Measurements from ENCODE around the gene ZNF8.

DNA sequence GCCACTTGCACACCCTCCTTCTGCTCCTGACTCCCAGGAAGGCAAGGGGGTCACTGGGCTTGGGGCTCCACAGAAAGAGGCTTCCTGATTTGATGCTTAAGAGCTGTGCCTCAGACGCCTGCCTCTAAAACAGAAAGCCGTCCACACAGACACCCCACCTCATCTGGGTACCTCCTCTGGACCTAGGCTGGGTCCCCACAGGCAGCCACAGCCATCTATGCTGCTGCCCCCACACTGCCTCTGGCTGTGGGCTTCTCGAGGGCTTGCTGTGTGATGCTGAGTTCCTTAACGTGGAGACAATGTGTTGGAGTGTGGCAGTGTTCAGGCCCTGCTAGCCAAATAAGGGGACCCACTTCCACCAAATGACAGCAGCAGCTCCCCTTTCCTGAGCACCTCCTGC, 39.5 kb downstream of the ZNF8 start:
- TF ChIP-seq, protein P1, sequence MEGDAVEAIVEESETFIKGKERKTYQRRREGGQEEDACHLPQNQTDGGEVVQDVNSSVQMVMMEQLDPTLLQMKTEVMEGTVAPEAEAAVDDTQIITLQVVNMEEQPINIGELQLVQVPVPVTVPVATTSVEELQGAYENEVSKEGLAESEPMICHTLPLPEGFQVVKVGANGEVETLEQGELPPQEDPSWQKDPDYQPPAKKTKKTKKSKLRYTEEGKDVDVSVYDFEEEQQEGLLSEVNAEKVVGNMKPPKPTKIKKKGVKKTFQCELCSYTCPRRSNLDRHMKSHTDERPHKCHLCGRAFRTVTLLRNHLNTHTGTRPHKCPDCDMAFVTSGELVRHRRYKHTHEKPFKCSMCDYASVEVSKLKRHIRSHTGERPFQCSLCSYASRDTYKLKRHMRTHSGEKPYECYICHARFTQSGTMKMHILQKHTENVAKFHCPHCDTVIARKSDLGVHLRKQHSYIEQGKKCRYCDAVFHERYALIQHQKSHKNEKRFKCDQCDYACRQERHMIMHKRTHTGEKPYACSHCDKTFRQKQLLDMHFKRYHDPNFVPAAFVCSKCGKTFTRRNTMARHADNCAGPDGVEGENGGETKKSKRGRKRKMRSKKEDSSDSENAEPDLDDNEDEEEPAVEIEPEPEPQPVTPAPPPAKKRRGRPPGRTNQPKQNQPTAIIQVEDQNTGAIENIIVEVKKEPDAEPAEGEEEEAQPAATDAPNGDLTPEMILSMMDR (conservative IDR thresholded peaks at IDR 0.05 in 1 of 2, IDR thresholded peaks at IDR 0.05 in 1 of 2; ENCODE audit: low read depth in 1 of 2, low read length in 2 of 2), result no peak
- no peak for TF ChIP-seq EZH2 (IDR thresholded peaks at IDR 0.05; ENCODE audit: low read length, missing control alignments)
